MCF 10A (cell line): ENCODE measurements around the gene KHK. TPM values are rescaled to one million over a fixed set of nuclear protein-coding genes. Genes with fewer than 3 reads are reported as not detected.

Source experiments
- BruUV-seq: library from RNA; stranded (reverse); fragments of 400-500 nt; replicated peaks from 2 replicates; lab custom pipeline; 2021; lab: Mats Ljungman, UMichigan
- CTCF ChIA-PET: fragments of 300-600 bp; sonication (Branson Sonifier 250); formaldehyde crosslinking; extraction: SDS; loops from one replicate; lab custom pipeline; 2021; ENCODE audit warnings: antibody characterized with exemption, inconsistent platforms; lab: Yijun Ruan, JAX
- POLR2A ChIA-PET: fragments of 300-600, 350-650 bp; sonication (Branson Sonifier 250); formaldehyde crosslinking; extraction: SDS; loops from one replicate; lab custom pipeline; 2020; ENCODE audit warnings: antibody characterized with exemption, inconsistent platforms; lab: Yijun Ruan, JAX
- DNase-seq: peaks from one replicate; pipeline ENCODE4 v3.0.0-alpha.2; 2018; ENCODE audit not compliant: unreplicated experiment
- H3K27ac Mint-ChIP-seq: one replicate; pipeline ENCODE4 v1.8.0; 2022; ENCODE audit warnings: mild to moderate bottlenecking, low read depth, mixed read lengths; ENCODE audit not compliant: unreplicated experiment
- H3K27me3 Mint-ChIP-seq: one replicate; pipeline ENCODE4 v1.8.0; 2022; ENCODE audit warnings: mixed read lengths; ENCODE audit not compliant: insufficient read depth, unreplicated experiment
- H3K36me3 Mint-ChIP-seq: one replicate; pipeline ENCODE4 v1.8.0; 2022; ENCODE audit warnings: mild to moderate bottlenecking, moderate library complexity, mixed read lengths; ENCODE audit not compliant: insufficient read depth, unreplicated experiment
- H3K4me1 Mint-ChIP-seq: one replicate; pipeline ENCODE4 v1.8.0; 2022; ENCODE audit warnings: mixed read lengths; ENCODE audit not compliant: insufficient read depth, unreplicated experiment
- H3K4me3 Mint-ChIP-seq: one replicate; pipeline ENCODE4 v1.8.0; 2022; ENCODE audit warnings: mild to moderate bottlenecking, moderate library complexity, mixed read lengths; ENCODE audit not compliant: unreplicated experiment
- H3K9me3 Mint-ChIP-seq: one replicate; pipeline ENCODE4 v1.8.0; 2022; ENCODE audit warnings: mixed read lengths; ENCODE audit not compliant: unreplicated experiment
- intact Hi-C: fragments of 100-400 bp; cut with micrococcal nuclease; formaldehyde crosslinking; loops from 2 replicates; pipeline ENCODE4 v1.14.1; 2022
- total RNA-seq: library from RNA; stranded (reverse); gene quantifications from 2 replicates; pipeline ENCODE4 v1.2.3, GENCODE V29; 2022
- TF ChIP-seq, protein P1 (sequence below): fragments of 200-600 bp; IDR thresholded peaks from one replicate; pipeline ENCODE4 v1.8.0; 2022; ENCODE audit warnings: antibody characterized with exemption, mild to moderate bottlenecking; ENCODE audit not compliant: unreplicated experiment

KHK gene
- total RNA-seq, 1 experiment from 2014 or later = 2.6 TPM

DNA sequence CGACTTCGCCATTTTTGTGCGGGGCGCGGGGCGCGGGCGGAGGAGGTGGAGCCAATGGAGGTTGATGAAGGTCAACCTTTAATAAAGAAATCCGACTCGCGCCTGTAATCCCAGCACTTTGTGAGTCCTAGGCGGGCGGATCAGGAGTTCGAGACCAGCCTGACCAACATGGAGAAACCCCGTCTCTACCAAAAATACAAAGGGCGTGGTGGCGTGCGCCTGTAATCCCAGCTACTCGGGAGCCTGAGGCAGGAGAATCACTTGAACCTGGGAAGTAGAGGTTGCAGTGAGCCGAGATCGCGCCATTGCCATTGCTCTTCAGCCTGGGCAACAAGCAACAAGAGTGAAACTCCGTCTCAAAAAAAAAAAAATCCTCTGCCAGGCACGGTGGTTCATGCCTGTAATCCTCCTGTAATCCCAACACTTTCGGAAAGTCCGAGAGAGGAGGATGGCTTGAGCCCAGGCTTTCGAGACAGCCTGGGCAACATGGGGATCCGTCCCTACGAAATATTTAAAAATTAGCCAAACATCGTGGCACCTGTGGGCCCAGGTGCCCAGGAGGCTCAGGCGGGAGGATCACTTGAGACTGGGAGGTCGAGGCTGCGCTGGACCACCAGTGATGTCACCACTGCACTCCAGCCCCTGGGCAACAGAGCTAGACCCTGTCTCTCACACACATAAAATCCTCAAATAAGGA lies 48.4 kb downstream of the KHK start:
- intact Hi-C loops = loop anchor here (5.0 kb wide), 1 partner anchor 57 kb away; no protein-coding TSS in a partner anchor
- Mint-ChIP-seq H3K27me3 (no peaks in the 10 kb centered on the region), H3K4me1 (peaks cover 11% of the 10 kb centered on the region), H3K4me3 (peak overlapping the region; percentile 91), H3K9me3 (no peaks in the 10 kb centered on the region), H3K27ac (peak overlapping the region; percentile 92), H3K36me3 (peaks cover 19% of the 10 kb centered on the region)
- BruUV-seq = no TSS peak
- DNase-seq = no peak
- CTCF ChIA-PET = interaction anchor here (0.6 to 1.6 kb wide), 4 partner anchors 84 to 1674 kb away, joined by 3 to 4 read pairs (median 3); no protein-coding TSS in a partner anchor
- POLR2A ChIA-PET = interaction anchor here (0.6 to 2.5 kb wide), 13 partner anchors 10 to 246 kb away, joined by 3 to 20 read pairs (median 3); partner anchors contain the start of genes ABHD1, ATRAID, CAD and GTF3C2
- TF ChIP-seq, protein P1, sequence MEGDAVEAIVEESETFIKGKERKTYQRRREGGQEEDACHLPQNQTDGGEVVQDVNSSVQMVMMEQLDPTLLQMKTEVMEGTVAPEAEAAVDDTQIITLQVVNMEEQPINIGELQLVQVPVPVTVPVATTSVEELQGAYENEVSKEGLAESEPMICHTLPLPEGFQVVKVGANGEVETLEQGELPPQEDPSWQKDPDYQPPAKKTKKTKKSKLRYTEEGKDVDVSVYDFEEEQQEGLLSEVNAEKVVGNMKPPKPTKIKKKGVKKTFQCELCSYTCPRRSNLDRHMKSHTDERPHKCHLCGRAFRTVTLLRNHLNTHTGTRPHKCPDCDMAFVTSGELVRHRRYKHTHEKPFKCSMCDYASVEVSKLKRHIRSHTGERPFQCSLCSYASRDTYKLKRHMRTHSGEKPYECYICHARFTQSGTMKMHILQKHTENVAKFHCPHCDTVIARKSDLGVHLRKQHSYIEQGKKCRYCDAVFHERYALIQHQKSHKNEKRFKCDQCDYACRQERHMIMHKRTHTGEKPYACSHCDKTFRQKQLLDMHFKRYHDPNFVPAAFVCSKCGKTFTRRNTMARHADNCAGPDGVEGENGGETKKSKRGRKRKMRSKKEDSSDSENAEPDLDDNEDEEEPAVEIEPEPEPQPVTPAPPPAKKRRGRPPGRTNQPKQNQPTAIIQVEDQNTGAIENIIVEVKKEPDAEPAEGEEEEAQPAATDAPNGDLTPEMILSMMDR = no peak

DNA sequence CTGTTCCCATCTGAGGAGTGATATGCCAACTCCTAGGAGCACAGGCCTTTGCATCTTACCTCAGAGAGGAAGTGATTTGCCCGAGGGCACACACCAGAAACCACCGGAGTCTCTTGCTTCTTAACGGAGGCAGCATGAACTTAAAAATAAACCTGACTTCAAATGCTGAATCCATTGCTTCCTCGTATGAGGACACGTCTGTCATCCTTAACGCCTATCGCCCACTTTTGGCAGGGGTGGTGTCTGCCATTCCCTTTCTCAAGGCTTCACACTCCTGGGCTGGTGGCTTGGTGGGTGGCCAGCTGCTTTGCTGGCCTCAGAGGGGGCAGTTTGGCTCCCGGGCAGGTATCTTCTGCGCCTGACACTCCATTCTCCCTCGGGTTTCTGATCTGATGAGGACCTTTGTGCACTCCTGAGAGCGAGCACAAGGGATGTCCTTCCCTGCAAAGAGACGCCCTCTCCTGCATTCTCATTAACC lies 48.9 kb downstream of the KHK start:
- TF ChIP-seq, protein P1 = no peak
- no TSS peak for BruUV-seq
- intact Hi-C loops = no loop called here
- Mint-ChIP-seq H3K27me3 (no peaks in the 10 kb centered on the region), H3K27ac (peak overlapping the region; percentile 19), H3K9me3 (no peaks in the 10 kb centered on the region), H3K36me3 (peaks cover 19% of the 10 kb centered on the region), H3K4me3 (peak overlapping the region; percentile 91), H3K4me1 (peaks cover 11% of the 10 kb centered on the region)
- ChIA-PET CTCF (interaction anchor here (0.8 to 1.3 kb wide), 2 partner anchors 56 to 347 kb away, joined by 3 to 6 read pairs; no protein-coding TSS in a partner anchor), POLR2A (interaction anchor here (0.6 to 2.5 kb wide), 3 partner anchors 77 to 245 kb away, joined by 3 to 20 read pairs (median 9); partner anchors contain the start of genes ATRAID, GTF3C2, SLC5A6 and ZNF513)
- no peak for DNase-seq

DNA sequence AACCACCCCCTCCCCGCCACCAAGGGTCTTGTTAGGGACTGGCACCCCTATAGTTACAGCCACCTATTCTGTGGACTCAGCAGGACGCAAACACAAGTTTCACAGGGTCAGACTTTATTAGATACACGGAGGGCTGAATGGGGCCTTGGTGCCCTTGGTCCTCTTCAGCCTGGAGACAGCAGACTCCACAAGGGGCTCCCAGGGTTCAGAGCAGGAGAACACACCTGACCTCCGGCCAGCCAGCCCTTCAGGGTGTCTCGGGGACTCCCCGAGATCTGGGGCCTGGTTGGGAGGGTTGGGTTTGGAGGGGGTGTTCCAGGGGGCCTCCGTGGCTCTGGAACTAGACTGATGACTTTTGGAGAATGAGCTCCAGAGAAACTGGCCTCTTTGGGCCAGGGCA lies 50.2 kb downstream of the KHK start:
- CTCF ChIA-PET = interaction anchor here (0.6 to 1.3 kb wide), 2 partner anchors 55 to 166 kb away, joined by 4 to 6 read pairs; no protein-coding TSS in a partner anchor

More for the DNA sequence above, 50.2 kb downstream of the KHK start:
- Mint-ChIP-seq H3K9me3 (no peaks in the 10 kb centered on the region), H3K27ac (no peak overlapping the region), H3K36me3 (peaks cover 13% of the 10 kb centered on the region), H3K4me3 (no peak overlapping the region), H3K4me1 (peaks cover 11% of the 10 kb centered on the region), H3K27me3 (no peaks in the 10 kb centered on the region)
- BruUV-seq = no TSS peak
- intact Hi-C loops = no loop called here
- POLR2A ChIA-PET = no interaction called here
- no peak for DNase-seq
- TF ChIP-seq, protein P1 = no peak
